ENCODE measurements around the gene CD226. TPM values are rescaled to one million over a fixed set of nuclear protein-coding genes. Genes with fewer than 3 reads are reported as not detected.

CD226 gene
- total and polyA plus RNA-seq, 2 of the 13 experiments (the other 11 are each of a cell fraction or from before 2014, with no cell fraction given) = 0.13 to 0.77 TPM

- BruUV-seq (replicated peaks) = no TSS peak
- in situ Hi-C loops (cut with HindIII; ENCODE audit: extremely low pct_ligation_motif_present, low pct_unique_long_range_greater_than_20kb) (no loop called here), intact Hi-C loops (cut with micrococcal nuclease; ENCODE audit: unreplicated experiment) (no loop called here)
- H3K79me2 ChIP-seq (ENCODE audit: insufficient read depth, low read length) = no peaks in the 10 kb centered on the region
- H3K36me3 ChIP-seq (replicated peaks in 1 of 2; ENCODE audit: control insufficient read depth in 1 of 2, insufficient read depth in 2 of 2, low read length in 2 of 2) = no peaks in the 10 kb centered on the region
- FAIRE-seq (no peak), ATAC-seq (no peak), DNase-seq (ENCODE audit: low spot score) (no peak)
- H3K4me2 ChIP-seq (ENCODE audit: low read depth, low read length) = no peak overlapping the region
- no peak overlapping the region for H3K27ac ChIP-seq (ENCODE audit: extremely low read length, insufficient read depth, low read length)
- H4K20me1 ChIP-seq (ENCODE audit: insufficient read depth, low read length) = no peaks in the 10 kb centered on the region
- H3K27me3 ChIP-seq (ENCODE audit: control insufficient read depth in 1 of 2, insufficient read depth in 2 of 2, low read length in 2 of 2) = no peaks in the 10 kb centered on the region
- no peaks in the 10 kb centered on the region for H3K9me3 ChIP-seq (ENCODE audit: low read length)
- H3K4me3 ChIP-seq (replicated peaks in 1 of 3; ENCODE audit: insufficient read depth in 1 of 3, low read depth in 2 of 3, low read length in 3 of 3) = no peak overlapping the region
- WGBS (ENCODE audit: low lambda C conversion rate) = 65% methylated on average over 4 of the region's 4 CpGs
- no peak overlapping the region for H3K9ac ChIP-seq (ENCODE audit: insufficient read depth, low read depth, low read length)
- POLR2A ChIA-PET = no interaction called here
- no peaks in the 10 kb centered on the region; the same call in 1 of the 2 replicates for H3K4me1 ChIP-seq (ENCODE audit: insufficient read depth, low read length)
- CTCF ChIA-PET (ENCODE audit: low intra/inter-chr PET ratio, low total read pairs) = no interaction called here
- TF ChIP-seq DNMT3B (CRISPR knock-in tag; conservative IDR thresholded peaks at IDR 0.05) (no peak), POGZ (CRISPR knock-in tag; IDR thresholded peaks at IDR 0.05) (no peak), GRHL1 (CRISPR knock-in tag; conservative IDR thresholded peaks at IDR 0.05) (no peak), ZNF224 (CRISPR knock-in tag; IDR thresholded peaks at IDR 0.05) (no peak)
- H2AFZ ChIP-seq (ENCODE audit: low read length) = no peak overlapping the region
Observed at GRCh38 chr18:69870736-69871135, 76.9 kb downstream of the CD226 start.

- BruUV-seq (replicated peaks) = no TSS peak
- Histone ChIP-seq H3K27ac (ENCODE audit: extremely low read length, insufficient read depth, low read length) (no peak overlapping the region), H3K4me2 (ENCODE audit: low read depth, low read length) (no peak overlapping the region), H3K9me3 (ENCODE audit: low read length) (no peaks in the 10 kb centered on the region), H3K36me3 (replicated peaks in 1 of 2; ENCODE audit: control insufficient read depth in 1 of 2, insufficient read depth in 2 of 2, low read length in 2 of 2) (no peaks in the 10 kb centered on the region), H3K27me3 (ENCODE audit: control insufficient read depth in 1 of 2, insufficient read depth in 2 of 2, low read length in 2 of 2) (no peaks in the 10 kb centered on the region), H3K4me3 (replicated peaks in 1 of 3; ENCODE audit: insufficient read depth in 1 of 3, low read depth in 2 of 3, low read length in 3 of 3) (no peak overlapping the region), H3K79me2 (ENCODE audit: insufficient read depth, low read length) (no peaks in the 10 kb centered on the region), H3K9ac (ENCODE audit: insufficient read depth, low read depth, low read length) (no peak overlapping the region), H4K20me1 (ENCODE audit: insufficient read depth, low read length) (no peaks in the 10 kb centered on the region), H3K4me1 (ENCODE audit: insufficient read depth, low read length) (no peaks in the 10 kb centered on the region; the same call in 1 of the 2 replicates), H2AFZ (ENCODE audit: low read length) (no peak overlapping the region)
- 80% methylated on average over 4 of the region's 4 CpGs for WGBS (ENCODE audit: low lambda C conversion rate)
- FAIRE-seq = no peak
- CTCF ChIA-PET (ENCODE audit: low intra/inter-chr PET ratio, low total read pairs) = no interaction called here
- intact Hi-C loops (cut with micrococcal nuclease; ENCODE audit: unreplicated experiment) = no loop called here
- POLR2A ChIA-PET = no interaction called here
- no peak for DNase-seq (ENCODE audit: low spot score)
- in situ Hi-C loops (cut with HindIII; ENCODE audit: extremely low pct_ligation_motif_present, low pct_unique_long_range_greater_than_20kb) = no loop called here
- no peak for ATAC-seq
- TF ChIP-seq TGIF2 (CRISPR knock-in tag; IDR thresholded peaks at IDR 0.05) (no peak), ZMYM3 (CRISPR knock-in tag; IDR thresholded peaks at IDR 0.05) (no peak), ZNF124 (CRISPR knock-in tag; IDR thresholded peaks at IDR 0.05) (no peak), ZFX (CRISPR knock-in tag; IDR thresholded peaks at IDR 0.05; ENCODE audit: low read depth) (no peak), ZNF121 (CRISPR knock-in tag; IDR thresholded peaks at IDR 0.05) (no peak), GRHL1 (CRISPR knock-in tag; conservative IDR thresholded peaks at IDR 0.05) (no peak), ZNF790 (CRISPR knock-in tag; IDR thresholded peaks at IDR 0.05; ENCODE audit: borderline replicate concordance) (no peak), ZHX1 (CRISPR knock-in tag; IDR thresholded peaks at IDR 0.05; ENCODE audit: low read depth) (no peak), NFKB2 (CRISPR knock-in tag; IDR thresholded peaks at IDR 0.05; ENCODE audit: borderline replicate concordance) (no peak), SSRP1 (CRISPR knock-in tag; IDR thresholded peaks at IDR 0.05) (no peak), SMAD9 (CRISPR knock-in tag; IDR thresholded peaks at IDR 0.05) (no peak)
Observed at GRCh38 chr18:69866212-69866611, 81.5 kb downstream of the CD226 start.
